A673 (cell line): ENCODE results near the gene RABGAP1L. TPM values are rescaled to one million over a fixed set of nuclear protein-coding genes. Genes with fewer than 3 reads are reported as not detected.

Experiments used
- BruUV-seq: library from RNA; stranded (reverse); fragments of 400-500 nt; replicated peaks from 2 replicates; lab custom pipeline; 2021; lab: Mats Ljungman, UMichigan
- CTCF ChIA-PET: fragments of 300-600 bp; sonication (Branson Sonifier 250); formaldehyde crosslinking; loops from one replicate; lab custom pipeline; 2022; ENCODE audit warnings: antibody characterized with exemption; lab: Charles Lee
- POLR2A ChIA-PET: fragments of 300-600 bp; sonication (Branson Sonifier 250); formaldehyde crosslinking; loops from one replicate; lab custom pipeline; 2022; ENCODE audit warnings: antibody characterized with exemption; ENCODE audit not compliant: low non-redundant PET; lab: Charles Lee
- DNase-seq: peaks from one replicate; pipeline ENCODE4 v3.0.0-alpha.2; 2015; ENCODE audit warnings: low spot score
- H3K27ac ChIP-seq: fragments of 200-600 bp; sonication (generic); 2 replicates; pipeline ENCODE4 v1.5.1; 2016; ENCODE audit warnings: mixed run types, low read depth, mild to moderate bottlenecking, mixed read lengths, antibody characterized with exemption, low read length; ENCODE audit not compliant: poor library complexity, severe bottlenecking
- H3K27me3 ChIP-seq: fragments of 200-600 bp; sonication (generic); replicated peaks from 2 replicates; pipeline ENCODE4 v1.6.1; 2017; ENCODE audit warnings: mixed run types, low read depth, mild to moderate bottlenecking, mixed read lengths, antibody characterized with exemption, low read length; ENCODE audit not compliant: insufficient read depth, poor library complexity
- H3K36me3 ChIP-seq: fragments of 200-600 bp; sonication (generic); 2 replicates; pipeline ENCODE4 v1.6.1; 2016; ENCODE audit warnings: mixed run types, mild to moderate bottlenecking, mixed read lengths, antibody characterized with exemption, low read length; ENCODE audit not compliant: insufficient read depth, poor library complexity, severe bottlenecking
- H3K4me1 ChIP-seq: fragments of 200-600 bp; sonication (generic); 2 replicates; pipeline ENCODE4 v1.6.1; 2017; ENCODE audit warnings: mixed run types, mild to moderate bottlenecking, mixed read lengths, antibody characterized with exemption, low read length; ENCODE audit not compliant: insufficient read depth, poor library complexity, severe bottlenecking
- H3K4me3 ChIP-seq: fragments of 200-600 bp; sonication (generic); 2 replicates; pipeline ENCODE4 v1.5.1; 2016; ENCODE audit warnings: low read depth, mixed run types, mild to moderate bottlenecking, mixed read lengths, low read length; ENCODE audit not compliant: poor library complexity, severe bottlenecking
- H3K9me3 ChIP-seq: fragments of 200-600 bp; sonication (generic); 2 replicates; pipeline ENCODE4 v1.6.1; 2016; ENCODE audit warnings: mixed run types, low read depth, mild to moderate bottlenecking, mixed read lengths, antibody characterized with exemption, low read length; ENCODE audit not compliant: poor library complexity, severe bottlenecking
- EZH2 ChIP-seq: fragments of 200-600 bp; sonication (generic); IDR thresholded peaks from 2 replicates; pipeline ENCODE4 v1.6.1; 2017; ENCODE audit warnings: borderline replicate concordance, low read depth, mild to moderate bottlenecking, mixed read lengths, antibody characterized with exemption, low read length; ENCODE audit not compliant: poor library complexity, severe bottlenecking
- intact Hi-C: fragments of 100-400 bp; cut with micrococcal nuclease; formaldehyde crosslinking; loops from one replicate; pipeline ENCODE4 v1.10.0; 2022; ENCODE audit not compliant: unreplicated experiment
- total RNA-seq: library from RNA; stranded (reverse); gene quantifications from 2 replicates; pipeline ENCODE4 v1.2.3, GENCODE V29; 2021
- TF ChIP-seq, protein P1 (sequence below): fragments of 300-800, 200-600 bp; sonication (generic); conservative IDR thresholded peaks from 2 replicates; pipeline ENCODE4 v1.5.1; 2017; ENCODE audit warnings: low read depth, mild to moderate bottlenecking, antibody characterized with exemption, low read length, moderate library complexity, mixed read lengths

Gene RABGAP1L
- total RNA-seq, 1 experiment from 2014 or later, result 19.3 TPM

DNA sequence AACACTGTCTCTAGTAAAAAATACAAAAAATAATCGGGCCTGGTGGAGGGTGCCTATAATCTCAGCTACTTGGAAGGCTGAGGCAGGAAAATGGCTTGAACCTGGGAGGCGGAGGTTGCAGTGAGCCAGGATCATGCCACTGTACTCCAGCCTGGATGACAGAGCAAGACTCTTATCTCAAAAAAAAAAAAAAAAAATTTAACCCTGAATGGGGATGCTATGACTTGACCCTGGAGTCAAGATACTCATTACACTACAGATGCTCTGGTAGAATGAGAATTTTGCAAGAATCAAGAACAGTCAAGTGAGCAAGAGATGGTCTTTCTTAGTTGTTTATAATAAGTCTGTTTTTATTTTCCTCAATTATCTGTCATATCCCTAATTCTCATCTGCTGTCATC lies 542.2 kb downstream of the RABGAP1L start:
- intact Hi-C loops, result no loop called here
- H3K27me3 ChIP-seq, result no peaks in the 10 kb centered on the region
- CTCF ChIA-PET, result no interaction called here
- no peak overlapping the region for H3K4me3 ChIP-seq
- no peaks in the 10 kb centered on the region for H3K36me3 ChIP-seq
- H3K27ac ChIP-seq, result no peak overlapping the region
- H3K9me3 ChIP-seq, result no peaks in the 10 kb centered on the region
- POLR2A ChIA-PET, result no interaction called here
- TF ChIP-seq, protein P1, sequence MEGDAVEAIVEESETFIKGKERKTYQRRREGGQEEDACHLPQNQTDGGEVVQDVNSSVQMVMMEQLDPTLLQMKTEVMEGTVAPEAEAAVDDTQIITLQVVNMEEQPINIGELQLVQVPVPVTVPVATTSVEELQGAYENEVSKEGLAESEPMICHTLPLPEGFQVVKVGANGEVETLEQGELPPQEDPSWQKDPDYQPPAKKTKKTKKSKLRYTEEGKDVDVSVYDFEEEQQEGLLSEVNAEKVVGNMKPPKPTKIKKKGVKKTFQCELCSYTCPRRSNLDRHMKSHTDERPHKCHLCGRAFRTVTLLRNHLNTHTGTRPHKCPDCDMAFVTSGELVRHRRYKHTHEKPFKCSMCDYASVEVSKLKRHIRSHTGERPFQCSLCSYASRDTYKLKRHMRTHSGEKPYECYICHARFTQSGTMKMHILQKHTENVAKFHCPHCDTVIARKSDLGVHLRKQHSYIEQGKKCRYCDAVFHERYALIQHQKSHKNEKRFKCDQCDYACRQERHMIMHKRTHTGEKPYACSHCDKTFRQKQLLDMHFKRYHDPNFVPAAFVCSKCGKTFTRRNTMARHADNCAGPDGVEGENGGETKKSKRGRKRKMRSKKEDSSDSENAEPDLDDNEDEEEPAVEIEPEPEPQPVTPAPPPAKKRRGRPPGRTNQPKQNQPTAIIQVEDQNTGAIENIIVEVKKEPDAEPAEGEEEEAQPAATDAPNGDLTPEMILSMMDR, result no peak
- TF ChIP-seq EZH2, result no peak
- BruUV-seq, result no TSS peak
- H3K4me1 ChIP-seq, result no peaks in the 10 kb centered on the region
- DNase-seq, result no peak

DNA sequence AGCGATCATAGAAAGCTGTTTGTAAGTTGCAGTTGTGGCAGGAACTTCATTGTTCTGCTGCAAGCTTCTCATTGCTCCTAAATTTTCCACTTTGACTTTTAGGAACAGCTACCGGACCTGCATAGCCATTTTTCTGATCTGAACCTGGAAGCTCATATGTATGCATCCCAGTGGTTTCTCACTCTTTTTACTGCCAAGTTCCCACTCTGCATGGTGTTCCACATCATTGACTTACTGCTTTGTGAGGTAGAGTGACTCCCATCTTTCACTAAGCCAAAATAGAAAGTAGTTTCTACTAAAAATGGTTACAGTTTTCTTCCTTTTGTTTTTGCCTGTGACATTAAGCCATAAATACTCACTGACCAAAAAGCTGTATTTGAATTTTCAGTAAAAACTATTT lies 542.7 kb downstream of the RABGAP1L start:
- ChIA-PET POLR2A (no interaction called here), CTCF (no interaction called here)
- Histone ChIP-seq H3K27me3 (no peaks in the 10 kb centered on the region), H3K36me3 (no peaks in the 10 kb centered on the region), H3K9me3 (no peaks in the 10 kb centered on the region), H3K4me3 (no peak overlapping the region), H3K4me1 (no peaks in the 10 kb centered on the region), H3K27ac (no peak overlapping the region)
- no peak for DNase-seq
- no peak for TF ChIP-seq EZH2
- TF ChIP-seq, protein P1, result no peak
- intact Hi-C loops, result no loop called here
- no TSS peak for BruUV-seq

DNA sequence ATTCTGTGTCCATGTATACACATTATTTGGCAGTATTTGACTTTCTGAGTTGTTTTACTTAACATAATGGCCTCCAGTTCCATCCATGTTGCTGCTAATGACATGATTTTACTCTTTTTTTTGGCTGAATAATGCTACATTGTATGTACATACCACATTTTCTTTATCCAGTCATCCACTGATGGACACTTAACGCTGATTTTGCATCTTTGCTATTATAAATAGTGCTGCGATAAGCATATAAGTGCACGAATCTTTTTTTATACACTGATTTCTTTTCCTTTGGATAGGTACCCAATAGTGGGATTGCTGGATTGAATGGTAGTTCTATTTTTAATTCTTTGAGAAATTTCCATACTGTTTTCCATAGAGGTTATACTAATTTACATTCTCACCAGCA lies 544.0 kb downstream of the RABGAP1L start:
- no peaks in the 10 kb centered on the region for H3K36me3 ChIP-seq
- TF ChIP-seq, protein P1, result no peak
- no peak for TF ChIP-seq EZH2
- H3K27me3 ChIP-seq, result no peaks in the 10 kb centered on the region
- POLR2A ChIA-PET, result no interaction called here
- H3K4me3 ChIP-seq, result no peak overlapping the region
- DNase-seq, result no peak
- H3K9me3 ChIP-seq, result no peaks in the 10 kb centered on the region
- H3K27ac ChIP-seq, result no peak overlapping the region
- no TSS peak for BruUV-seq
- CTCF ChIA-PET, result no interaction called here
- H3K4me1 ChIP-seq, result no peaks in the 10 kb centered on the region
- intact Hi-C loops, result no loop called here
